Activated CD4-positive, alpha-beta T cell treated with anti-CD3 and anti-CD28 coated beads for 36 hours (primary cell): ENCODE measurements around the gene LMX1A. TPM values are rescaled to one million over a fixed set of nuclear protein-coding genes. Genes with fewer than 3 reads are reported as not detected.

Experiments
- ATAC-seq: fragments of 200-7000 bp; cut with Tn5 transposase; one replicate; pipeline ENCODE4 v1.10.0; 2021; ENCODE audit warnings: mild to moderate bottlenecking, moderate library complexity
- CTCF ChIA-PET: fragments of 350-600 bp; sonication (Branson Sonifier 250); formaldehyde crosslinking; loops from one replicate; lab custom pipeline; 2021; ENCODE audit warnings: antibody characterized with exemption; lab: Charles Lee
- POLR2A ChIA-PET: fragments of 350-600 bp; sonication (Branson Sonifier 250); formaldehyde crosslinking; loops from one replicate; lab custom pipeline; 2021; ENCODE audit warnings: antibody characterized with exemption, inconsistent platforms; lab: Charles Lee
- DNase-seq: peaks from one replicate; pipeline ENCODE4 v3.0.0-alpha.2; 2020
- H3K27ac Mint-ChIP-seq: one replicate; pipeline ENCODE4 v1.8.0; 2021; ENCODE audit warnings: mixed read lengths
- H3K27me3 Mint-ChIP-seq: one replicate; pipeline ENCODE4 v1.8.0; 2021; ENCODE audit warnings: mixed read lengths
- H3K36me3 Mint-ChIP-seq: one replicate; pipeline ENCODE4 v1.8.0; 2021; ENCODE audit warnings: low read depth, mixed read lengths
- H3K4me1 Mint-ChIP-seq: one replicate; pipeline ENCODE4 v1.8.0; 2021; ENCODE audit warnings: mixed read lengths
- H3K4me3 Mint-ChIP-seq: one replicate; pipeline ENCODE4 v1.8.0; 2021; ENCODE audit warnings: mild to moderate bottlenecking, moderate library complexity, mixed read lengths
- H3K9me3 Mint-ChIP-seq: one replicate; pipeline ENCODE4 v1.8.0; 2021; ENCODE audit warnings: low read depth, mixed read lengths
- intact Hi-C, 2 experiments: fragments of 100-400 bp; cut with DNase I in 1 of 2; cut with micrococcal nuclease in 1 of 2; formaldehyde crosslinking; loops; one replicate each; pipeline versions ENCODE4 v1.14.2 to v1.15.1; 2022 to 2024; cut with DNase I, micrococcal nuclease
- total RNA-seq, 2 experiments: library from RNA; stranded (reverse); gene quantifications; one replicate each; pipeline ENCODE4 v1.2.3, GENCODE V29; 2021

The LMX1A gene
- total RNA-seq, 2 experiments from 2014 or later, result not detected

DNA sequence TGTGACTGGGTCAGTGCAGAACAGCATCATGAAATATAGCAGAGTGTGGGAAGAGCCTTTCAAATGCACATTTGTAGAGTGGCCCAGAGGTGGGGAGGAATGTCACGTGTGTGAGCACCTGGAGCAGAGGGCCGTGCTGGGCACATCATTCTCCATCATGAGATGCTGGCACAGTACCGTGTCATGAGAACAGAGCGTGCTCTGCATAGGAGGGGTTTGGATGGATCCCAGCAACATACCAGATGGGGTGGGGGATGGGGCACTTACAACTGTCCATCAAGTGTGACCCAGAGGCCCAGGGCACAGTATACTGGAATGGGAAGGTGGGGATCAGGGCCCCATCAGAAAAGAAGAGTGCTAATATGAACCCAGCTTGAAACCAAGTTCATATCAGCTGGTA lies 182.0 kb downstream of the LMX1A start:
- no peak overlapping the region for H3K4me3 Mint-ChIP-seq
- POLR2A ChIA-PET, result no interaction called here
- no peak overlapping the region for H3K27ac Mint-ChIP-seq
- no peaks in the 10 kb centered on the region for H3K36me3 Mint-ChIP-seq
- intact Hi-C loops, result no loop called here
- H3K27me3 Mint-ChIP-seq, result peaks cover 6% of the 10 kb centered on the region
- no peaks in the 10 kb centered on the region for H3K4me1 Mint-ChIP-seq
- CTCF ChIA-PET, result no interaction called here
- no peak for ATAC-seq
- no peak for DNase-seq
- no peaks in the 10 kb centered on the region for H3K9me3 Mint-ChIP-seq

DNA sequence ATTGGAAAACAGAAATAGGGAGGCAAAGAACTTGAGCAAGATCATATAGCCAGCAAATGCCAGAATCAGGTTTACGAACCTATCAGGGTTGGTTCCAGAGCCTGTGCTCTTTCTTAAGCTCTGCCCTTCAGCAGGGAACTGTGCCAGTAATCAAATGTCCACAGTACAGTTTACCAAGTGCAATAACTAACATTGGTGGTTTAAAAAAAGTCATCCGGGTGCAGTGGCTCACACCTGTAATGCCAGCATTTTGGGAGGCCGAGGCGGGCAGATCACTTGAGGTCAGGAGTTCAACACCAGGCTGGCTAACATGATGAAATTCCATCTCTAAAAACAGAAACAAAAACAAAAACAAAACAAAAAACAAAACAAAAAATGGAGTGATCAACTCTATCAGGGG lies 182.7 kb downstream of the LMX1A start:
- intact Hi-C loops, result no loop called here
- DNase-seq, result no peak
- no peak for ATAC-seq
- no peaks in the 10 kb centered on the region for H3K36me3 Mint-ChIP-seq
- H3K27ac Mint-ChIP-seq, result no peak overlapping the region
- ChIA-PET POLR2A (no interaction called here), CTCF (no interaction called here)
- no peak overlapping the region for H3K4me3 Mint-ChIP-seq
- H3K27me3 Mint-ChIP-seq, result peaks cover 6% of the 10 kb centered on the region
- no peaks in the 10 kb centered on the region for H3K4me1 Mint-ChIP-seq
- H3K9me3 Mint-ChIP-seq, result no peaks in the 10 kb centered on the region

DNA sequence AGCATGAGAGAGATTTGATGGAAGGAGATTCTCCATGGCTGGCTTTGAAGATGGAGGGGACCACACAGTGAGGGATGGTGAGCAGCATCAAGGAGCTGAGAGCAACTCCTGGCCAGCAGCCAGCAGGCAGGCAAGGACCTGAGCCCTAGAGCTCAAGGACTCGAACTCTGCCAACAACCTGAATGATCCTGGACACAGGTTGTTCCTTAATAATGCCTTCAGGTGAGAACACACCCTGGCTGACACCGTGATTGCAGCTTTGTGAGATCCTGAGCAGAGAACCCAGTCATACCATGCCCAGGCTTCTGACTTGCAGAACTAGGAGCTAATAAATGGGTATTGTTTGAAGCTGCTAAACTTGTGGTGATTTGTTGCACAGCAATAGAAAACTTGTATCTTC lies 183.1 kb downstream of the LMX1A start:
- ChIA-PET CTCF (interaction anchor here (0.9 kb wide), 1 partner anchor 28 kb away, joined by 3 read pairs; no protein-coding TSS in a partner anchor), POLR2A (no interaction called here)
- no peak overlapping the region for H3K27ac Mint-ChIP-seq
- H3K36me3 Mint-ChIP-seq, result no peaks in the 10 kb centered on the region
- H3K4me1 Mint-ChIP-seq, result no peaks in the 10 kb centered on the region
- intact Hi-C loops, result no loop called here
- H3K4me3 Mint-ChIP-seq, result no peak overlapping the region
- no peaks in the 10 kb centered on the region for H3K9me3 Mint-ChIP-seq
- DNase-seq (no peak), ATAC-seq (no peak)
- peaks cover 6% of the 10 kb centered on the region for H3K27me3 Mint-ChIP-seq

DNA sequence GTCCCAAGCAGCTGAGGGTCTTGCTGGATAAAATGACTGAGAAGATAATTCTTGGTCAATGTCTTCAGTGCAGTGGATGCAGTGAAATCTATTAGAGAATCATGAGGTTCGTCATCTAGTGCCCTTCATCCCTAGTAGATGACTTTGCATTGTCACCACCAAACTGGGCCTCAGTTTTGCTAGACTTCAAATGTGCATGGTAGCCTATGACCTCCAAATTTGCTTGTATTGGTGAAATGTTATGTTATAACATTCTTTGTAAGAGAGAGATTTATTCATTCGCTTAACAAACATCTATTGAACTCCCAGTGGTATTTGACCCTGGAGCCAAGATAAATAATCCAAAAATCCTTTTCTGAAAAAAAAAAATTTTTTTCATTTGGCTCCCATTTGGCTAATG lies 183.8 kb downstream of the LMX1A start:
- CTCF ChIA-PET, result interaction anchor here (0.9 kb wide), 1 partner anchor 27 kb away, joined by 3 read pairs; no protein-coding TSS in a partner anchor

DNA sequence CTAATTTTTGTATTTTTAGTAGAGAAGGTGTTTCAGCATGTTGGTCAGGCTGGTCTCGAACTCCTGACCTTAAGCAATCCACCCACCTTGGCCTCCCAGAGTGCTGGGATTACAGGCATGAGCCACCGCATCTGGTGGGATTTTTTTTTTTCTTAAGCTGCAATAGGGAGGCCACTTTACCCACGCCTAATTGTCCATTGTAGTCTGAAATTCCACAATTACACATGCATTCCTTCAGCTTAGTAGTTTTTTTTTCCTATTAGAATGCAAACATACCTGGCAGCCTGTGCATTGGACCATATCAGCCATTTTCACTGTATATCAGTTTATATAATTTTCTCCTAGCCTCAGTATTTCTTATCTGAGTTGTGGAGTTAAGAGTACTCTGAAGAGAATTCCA lies 186.8 kb downstream of the LMX1A start:
- no peak overlapping the region for H3K27ac Mint-ChIP-seq
- no peak overlapping the region for H3K4me3 Mint-ChIP-seq
- no peaks in the 10 kb centered on the region for H3K36me3 Mint-ChIP-seq
- no peaks in the 10 kb centered on the region for H3K9me3 Mint-ChIP-seq
- ChIA-PET POLR2A (no interaction called here), CTCF (no interaction called here)
- H3K4me1 Mint-ChIP-seq, result no peaks in the 10 kb centered on the region
- DNase-seq (no peak), ATAC-seq (no peak)
- H3K27me3 Mint-ChIP-seq, result peaks cover 6% of the 10 kb centered on the region
- intact Hi-C loops, result no loop called here

More for the DNA sequence above, 183.8 kb downstream of the LMX1A start:
- Mint-ChIP-seq H3K27ac (no peak overlapping the region), H3K4me1 (no peaks in the 10 kb centered on the region), H3K27me3 (peaks cover 6% of the 10 kb centered on the region), H3K9me3 (no peaks in the 10 kb centered on the region), H3K4me3 (no peak overlapping the region), H3K36me3 (no peaks in the 10 kb centered on the region)
- ATAC-seq, result no peak
- no peak for DNase-seq
- intact Hi-C loops, result no loop called here
- POLR2A ChIA-PET, result no interaction called here

DNA sequence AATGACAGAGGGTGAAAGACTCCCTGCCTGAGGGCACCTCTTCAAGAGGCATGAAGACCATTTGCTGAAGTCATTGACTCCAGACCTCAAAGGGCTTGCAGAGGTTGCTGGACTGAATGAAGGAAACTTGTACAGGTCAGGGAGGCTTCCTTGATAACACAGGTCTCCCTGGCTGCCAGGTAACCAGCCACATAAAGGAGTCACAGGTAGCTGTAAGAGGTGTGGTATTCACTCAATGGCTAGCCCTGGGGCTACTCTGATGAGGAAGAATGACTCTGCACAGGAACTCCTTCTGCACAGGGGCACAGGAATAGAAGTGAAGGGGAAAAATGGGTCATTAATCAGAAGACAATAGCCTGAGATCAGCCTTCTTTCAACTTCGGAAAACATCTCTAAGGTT lies 187.5 kb downstream of the LMX1A start:
- intact Hi-C loops, result no loop called here
- peaks cover 6% of the 10 kb centered on the region for H3K27me3 Mint-ChIP-seq
- CTCF ChIA-PET, result no interaction called here

DNA sequence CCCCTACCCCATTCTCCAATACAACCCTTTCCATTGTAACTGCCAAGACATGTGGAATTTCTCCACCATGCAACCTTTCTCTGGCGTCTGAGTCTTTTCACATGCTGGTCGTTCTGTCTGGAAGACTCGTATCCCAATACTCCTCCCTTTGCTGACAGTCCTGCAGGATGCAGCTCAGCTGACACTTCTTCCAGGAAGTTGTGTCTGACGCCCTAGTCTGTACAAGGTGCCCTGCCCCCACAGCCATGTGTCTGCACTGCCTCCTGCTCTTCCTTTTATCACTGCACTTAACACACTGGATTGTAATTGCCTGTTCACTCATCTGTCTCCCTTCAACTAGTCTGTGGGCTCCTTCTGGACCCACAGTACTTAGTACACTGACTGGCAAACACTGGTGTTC lies 188.0 kb downstream of the LMX1A start:
- H3K27me3 Mint-ChIP-seq, result peaks cover 6% of the 10 kb centered on the region
- no peak overlapping the region for H3K27ac Mint-ChIP-seq
- no peak overlapping the region for H3K4me3 Mint-ChIP-seq
- CTCF ChIA-PET, result no interaction called here
- no peaks in the 10 kb centered on the region for H3K4me1 Mint-ChIP-seq
- DNase-seq (no peak), ATAC-seq (no peak)
- no peaks in the 10 kb centered on the region for H3K36me3 Mint-ChIP-seq
- POLR2A ChIA-PET, result no interaction called here
- H3K9me3 Mint-ChIP-seq, result no peaks in the 10 kb centered on the region
- intact Hi-C loops, result no loop called here

More for the DNA sequence above, 187.5 kb downstream of the LMX1A start:
- DNase-seq (no peak), ATAC-seq (no peak)
- Mint-ChIP-seq H3K27ac (no peak overlapping the region), H3K9me3 (no peaks in the 10 kb centered on the region), H3K36me3 (no peaks in the 10 kb centered on the region), H3K4me1 (no peaks in the 10 kb centered on the region), H3K4me3 (no peak overlapping the region)
- POLR2A ChIA-PET, result no interaction called here

DNA sequence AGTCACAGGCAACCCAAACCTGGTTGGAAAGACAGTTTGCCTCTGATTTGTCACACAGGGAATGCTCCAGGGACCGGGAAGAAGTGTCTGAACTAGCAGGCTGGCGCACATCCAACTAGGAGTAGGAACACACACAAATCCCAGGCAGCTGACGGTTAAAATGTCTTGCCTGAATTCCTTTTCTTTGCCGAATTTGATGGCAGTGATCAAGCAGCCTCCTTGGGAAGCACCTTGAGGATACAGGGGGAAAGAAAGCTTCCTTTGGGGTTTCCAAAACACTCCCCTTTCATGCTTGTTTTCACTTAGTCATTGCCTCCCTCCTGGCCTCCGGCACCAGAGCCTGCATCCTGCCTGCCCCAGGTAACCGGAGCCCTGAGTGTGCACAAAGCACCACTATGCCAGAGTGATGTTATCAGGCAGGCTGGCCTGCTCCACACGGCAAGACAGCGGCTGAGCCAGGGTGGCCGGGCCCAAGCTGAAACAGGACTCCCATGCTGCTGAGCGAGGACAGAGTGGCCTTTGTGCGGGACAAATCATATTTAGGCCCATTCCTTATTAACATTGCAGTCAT lies 193.8 kb downstream of the LMX1A start:
- DNase-seq, result no peak
- intact Hi-C loops, result no loop called here
- Mint-ChIP-seq H3K36me3 (no peaks in the 10 kb centered on the region), H3K9me3 (no peaks in the 10 kb centered on the region), H3K27ac (no peak overlapping the region), H3K4me3 (no peak overlapping the region), H3K27me3 (no peaks in the 10 kb centered on the region), H3K4me1 (no peaks in the 10 kb centered on the region)
- no peak for ATAC-seq
- POLR2A ChIA-PET, result no interaction called here
- CTCF ChIA-PET, result no interaction called here

DNA sequence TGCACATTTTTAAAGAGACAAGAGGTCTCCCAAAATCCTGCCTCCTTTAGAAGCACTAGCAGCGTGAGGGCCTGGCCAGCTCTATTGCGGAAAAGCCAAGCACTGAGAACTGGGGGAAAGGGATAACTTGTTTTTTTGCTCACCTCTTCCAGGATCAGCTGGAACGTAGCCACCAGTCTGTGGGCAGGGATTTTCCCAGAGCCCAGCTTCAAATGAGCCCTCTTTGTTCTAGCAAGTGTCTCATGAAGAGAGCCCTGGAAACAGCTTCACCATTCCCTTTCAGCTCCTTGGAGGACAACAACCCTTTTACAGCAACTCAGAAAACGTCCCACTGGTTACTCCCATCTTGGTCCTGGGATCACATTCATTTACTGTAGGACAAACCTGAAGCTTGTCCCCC lies 195.4 kb downstream of the LMX1A start:
- H3K9me3 Mint-ChIP-seq, result no peaks in the 10 kb centered on the region
- no peak for DNase-seq
- no peaks in the 10 kb centered on the region for H3K4me1 Mint-ChIP-seq
- no peak for ATAC-seq
- no peak overlapping the region for H3K4me3 Mint-ChIP-seq
- POLR2A ChIA-PET, result no interaction called here
- intact Hi-C loops, result no loop called here
- CTCF ChIA-PET, result no interaction called here
- H3K36me3 Mint-ChIP-seq, result no peaks in the 10 kb centered on the region
- H3K27ac Mint-ChIP-seq, result no peak overlapping the region
- no peaks in the 10 kb centered on the region for H3K27me3 Mint-ChIP-seq

DNA sequence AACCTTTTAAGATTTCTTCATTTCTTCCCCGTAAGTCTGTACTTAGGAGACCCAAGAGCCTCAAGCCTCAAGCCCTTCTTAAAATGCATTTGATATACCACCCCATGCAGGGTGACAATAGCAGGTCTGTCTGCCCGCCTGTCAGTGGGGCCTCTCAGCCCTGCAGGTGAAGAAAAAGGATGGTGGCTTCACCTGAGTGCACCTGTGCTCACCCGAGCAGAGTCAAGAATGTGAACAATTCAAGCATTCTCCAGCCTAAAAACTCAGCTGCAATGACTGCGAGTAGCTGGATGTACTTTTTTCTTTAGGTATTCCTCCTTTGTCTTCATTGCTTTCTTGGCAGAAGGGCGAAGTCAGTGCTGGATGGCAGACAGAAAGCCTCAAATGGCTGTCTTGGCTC lies 203.3 kb downstream of the LMX1A start:
- intact Hi-C loops, result no loop called here
- no peak for DNase-seq
- no peak overlapping the region for H3K27ac Mint-ChIP-seq
- ChIA-PET POLR2A (no interaction called here), CTCF (interaction anchor here (1.0 kb wide), 1 partner anchor 17 kb away, joined by 3 read pairs; no protein-coding TSS in a partner anchor)
- no peaks in the 10 kb centered on the region for H3K4me1 Mint-ChIP-seq
- no peaks in the 10 kb centered on the region for H3K36me3 Mint-ChIP-seq
- H3K4me3 Mint-ChIP-seq, result no peak overlapping the region
- ATAC-seq, result no peak
- H3K9me3 Mint-ChIP-seq, result no peaks in the 10 kb centered on the region
- H3K27me3 Mint-ChIP-seq, result no peaks in the 10 kb centered on the region

DNA sequence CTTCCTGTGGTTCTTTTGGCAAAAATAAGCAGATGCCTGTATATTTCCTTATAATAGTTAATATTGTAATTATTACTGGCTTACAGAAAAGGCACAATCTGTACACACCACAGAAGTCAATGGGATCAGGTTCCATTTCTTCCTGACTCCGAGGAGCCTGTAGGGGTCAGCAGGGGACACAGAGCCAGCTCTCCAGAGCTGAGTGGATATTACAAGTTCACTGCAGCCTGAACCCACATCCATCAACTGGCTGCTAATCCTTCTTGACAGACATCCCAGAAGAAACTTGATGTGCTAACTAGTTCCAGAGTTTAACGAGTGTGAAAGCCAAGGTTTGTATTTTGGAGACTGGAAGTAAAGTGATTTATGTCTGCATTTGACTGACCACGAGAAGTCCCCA lies 203.8 kb downstream of the LMX1A start:
- H3K27me3 Mint-ChIP-seq, result no peaks in the 10 kb centered on the region
- H3K27ac Mint-ChIP-seq, result no peak overlapping the region
- H3K36me3 Mint-ChIP-seq, result no peaks in the 10 kb centered on the region
- H3K4me1 Mint-ChIP-seq, result no peaks in the 10 kb centered on the region
- ATAC-seq, result no peak
- intact Hi-C loops, result no loop called here
- POLR2A ChIA-PET, result no interaction called here
- H3K9me3 Mint-ChIP-seq, result no peaks in the 10 kb centered on the region
- CTCF ChIA-PET, result interaction anchor here (1.0 kb wide), 1 partner anchor 17 kb away, joined by 3 read pairs; no protein-coding TSS in a partner anchor
- no peak for DNase-seq
- H3K4me3 Mint-ChIP-seq, result no peak overlapping the region

DNA sequence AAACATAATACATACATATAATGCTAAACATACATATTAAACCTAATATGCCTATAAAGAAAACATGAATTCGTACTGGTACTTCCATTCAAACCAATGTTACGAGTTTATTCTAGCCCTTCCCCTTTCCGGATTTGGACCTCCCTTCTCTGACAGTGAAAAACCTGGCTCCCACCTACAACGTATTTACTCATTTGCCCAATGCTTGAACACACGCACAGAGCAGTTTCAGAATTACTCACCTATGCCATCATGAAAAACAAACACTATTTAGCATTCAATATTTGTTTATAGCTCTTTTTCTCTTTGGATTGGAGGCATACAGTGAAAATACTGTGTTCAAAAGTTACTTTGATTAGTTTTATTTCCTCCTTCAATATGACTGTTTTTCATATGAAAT lies 204.4 kb downstream of the LMX1A start:
- H3K36me3 Mint-ChIP-seq, result no peaks in the 10 kb centered on the region
- H3K4me3 Mint-ChIP-seq, result no peak overlapping the region
- H3K27ac Mint-ChIP-seq, result no peak overlapping the region
- POLR2A ChIA-PET, result no interaction called here
- intact Hi-C loops, result no loop called here
- H3K4me1 Mint-ChIP-seq, result no peaks in the 10 kb centered on the region
- no peak for ATAC-seq
- CTCF ChIA-PET, result interaction anchor here (0.7 kb wide), 1 partner anchor 640 kb away, joined by 3 read pairs; no protein-coding TSS in a partner anchor
- H3K27me3 Mint-ChIP-seq, result no peaks in the 10 kb centered on the region
- DNase-seq, result no peak
- H3K9me3 Mint-ChIP-seq, result no peaks in the 10 kb centered on the region
